GM18526 (cell line): ENCODE measurements around the gene COG1.

Experiments
- POLR2A ChIP-seq: IDR thresholded peaks from 3 replicates; pipeline ENCODE4 v1.6.1; 2011; ENCODE audit not compliant: insufficient read length; ENCODE audit errors: extremely low read depth

The COG1 gene

GRCh38 chr17:73210002-73210678 is 17.3 kb downstream of the COG1 start:
- TF ChIP-seq POLR2A, result no peak

- TF ChIP-seq POLR2A, result no peak
Observed at GRCh38 chr17:73211745-73212144, 18.9 kb downstream of the COG1 start.

GRCh38 chr17:73214008-73214407 is 21.2 kb downstream of the COG1 start:
- TF ChIP-seq POLR2A, result no peak

- TF ChIP-seq POLR2A, result no peak
Observed at GRCh38 chr17:73214851-73215250, 22.0 kb downstream of the COG1 start.

- TF ChIP-seq POLR2A, result no peak
Observed at GRCh38 chr17:73215447-73215846, 22.6 kb downstream of the COG1 start.

- no peak for TF ChIP-seq POLR2A
Observed at GRCh38 chr17:73223626-73224230, 30.9 kb downstream of the COG1 start.

GRCh38 chr17:73224237-73224636 is 31.4 kb downstream of the COG1 start:
- no peak for TF ChIP-seq POLR2A

GRCh38 chr17:73224663-73225305 is 31.9 kb downstream of the COG1 start:
- no peak for TF ChIP-seq POLR2A

- no peak for TF ChIP-seq POLR2A
Observed at GRCh38 chr17:73226556-73227172, 33.8 kb downstream of the COG1 start.

GRCh38 chr17:73227379-73227778 is 34.5 kb downstream of the COG1 start:
- no peak for TF ChIP-seq POLR2A

GRCh38 chr17:73227944-73228343 is 35.1 kb downstream of the COG1 start:
- no peak for TF ChIP-seq POLR2A

- no peak for TF ChIP-seq POLR2A
Observed at GRCh38 chr17:73228748-73229236, 35.9 kb downstream of the COG1 start.

- no peak for TF ChIP-seq POLR2A
Observed at GRCh38 chr17:73230088-73230487, 37.2 kb downstream of the COG1 start.

GRCh38 chr17:73231395-73231794 is 38.5 kb downstream of the COG1 start:
- TF ChIP-seq POLR2A, result no peak

- TF ChIP-seq POLR2A, result peak; percentile 70
Observed at GRCh38 chr17:73231841-73232586, 39.2 kb downstream of the COG1 start.
